NOMO-1 (cell line): ENCODE results near the gene SLCO3A1.
"Not testable (repeated sequence)": the region's sequence is repeated elsewhere in the genome, so short reads cannot be mapped to it uniquely, and the experiment has no call there.

Experiments
- DNase-seq, 2 experiments: peaks; one replicate each; lab custom pipeline; 2025; ENCODE audit not compliant: unreplicated experiment in 2 of 2; lab: John Stamatoyannopoulos, UW

Gene SLCO3A1

GRCh38 chr15:92168066-92168683 lies 314.7 kb downstream of the SLCO3A1 start:
- DNase-seq: no peak

DNA sequence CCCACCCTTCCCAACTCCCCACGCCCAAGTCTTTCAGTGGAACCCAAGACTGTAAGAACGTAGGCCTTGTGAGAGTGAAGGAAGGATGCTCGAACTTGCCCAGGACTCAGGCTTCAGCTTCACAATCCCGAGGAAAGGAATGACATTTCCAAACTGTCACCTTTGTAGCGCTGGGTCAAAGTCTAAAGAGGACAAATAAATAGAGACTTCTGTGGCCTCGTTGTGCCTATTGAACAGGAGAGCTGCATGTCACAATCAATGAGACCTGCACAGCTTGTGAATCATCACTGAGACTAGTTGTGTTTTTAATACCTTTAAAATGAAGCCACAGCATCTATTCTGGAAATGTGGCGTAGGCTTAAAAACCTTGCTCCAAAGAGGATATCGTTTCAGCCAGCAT lies 317.4 kb downstream of the SLCO3A1 start:
- no peak for DNase-seq

DNA sequence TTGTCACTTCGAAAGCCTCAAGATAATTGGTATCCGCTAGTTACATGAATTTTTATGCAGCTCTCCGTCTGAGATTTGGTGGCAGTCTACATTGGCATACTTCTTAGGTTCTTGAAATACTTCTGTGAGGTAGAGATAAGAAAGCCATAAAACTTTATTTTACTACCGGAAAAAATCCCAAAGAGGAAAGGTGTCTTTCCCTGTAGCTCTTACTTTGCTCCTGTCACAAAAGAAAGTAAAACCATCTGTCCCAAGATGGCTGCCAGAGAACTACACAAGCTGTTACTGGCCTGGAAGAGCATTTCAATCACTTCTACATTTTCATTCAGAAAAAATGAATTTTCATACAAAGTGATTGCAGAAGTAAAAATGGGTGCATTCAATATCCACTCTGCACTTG lies 325.4 kb downstream of the SLCO3A1 start:
- DNase-seq: no peak

- no peak for DNase-seq
These were observed 330.6 kb downstream of the SLCO3A1 start for GRCh38 chr15:92184142-92184541.

DNA sequence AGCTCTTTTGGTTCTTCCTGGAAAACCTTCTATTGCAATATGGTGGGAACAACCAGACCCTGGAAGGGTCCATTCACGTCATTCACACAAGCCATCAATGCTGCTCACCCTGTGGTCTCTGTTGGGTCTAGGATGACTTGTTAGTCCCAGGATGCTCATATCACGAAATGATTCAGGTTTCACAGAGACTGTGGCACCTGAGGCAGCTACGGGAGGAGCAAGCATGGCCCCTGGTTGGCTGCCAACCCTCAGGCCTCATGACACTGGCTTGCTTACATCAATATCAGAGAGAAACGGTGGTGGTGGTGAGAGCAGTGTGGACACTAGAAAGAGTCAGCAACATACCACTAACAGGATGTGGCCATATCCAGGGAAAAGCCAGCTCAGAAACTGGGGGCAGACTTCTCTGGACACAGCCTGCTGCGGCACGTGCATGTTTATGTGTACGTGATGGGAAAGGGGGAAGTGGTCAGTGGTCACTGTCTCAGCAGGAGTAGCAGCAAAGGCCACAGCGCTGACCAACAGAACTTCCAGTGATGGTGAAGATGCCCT lies 331.2 kb downstream of the SLCO3A1 start:
- no peak for DNase-seq

DNA sequence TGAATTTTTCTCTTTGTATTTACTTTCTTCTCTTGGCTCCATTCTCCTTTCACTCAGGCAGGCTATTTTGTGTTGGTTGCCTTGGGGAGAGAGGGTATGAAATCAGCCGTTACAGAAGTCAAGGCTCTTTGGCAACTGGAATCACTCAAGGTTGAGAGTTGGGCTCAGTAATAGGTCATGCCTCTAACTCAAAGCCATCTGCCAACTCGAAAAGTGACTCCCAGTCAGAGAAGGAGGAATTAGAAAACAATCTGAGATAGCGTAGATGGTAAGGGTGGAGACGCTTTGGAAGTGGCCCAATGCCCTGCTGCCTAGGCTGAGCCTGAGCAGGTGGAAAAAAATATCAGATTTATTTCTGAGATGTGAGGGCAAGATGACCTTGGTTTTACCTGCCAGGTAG lies 334.5 kb downstream of the SLCO3A1 start:
- DNase-seq: no peak

DNA sequence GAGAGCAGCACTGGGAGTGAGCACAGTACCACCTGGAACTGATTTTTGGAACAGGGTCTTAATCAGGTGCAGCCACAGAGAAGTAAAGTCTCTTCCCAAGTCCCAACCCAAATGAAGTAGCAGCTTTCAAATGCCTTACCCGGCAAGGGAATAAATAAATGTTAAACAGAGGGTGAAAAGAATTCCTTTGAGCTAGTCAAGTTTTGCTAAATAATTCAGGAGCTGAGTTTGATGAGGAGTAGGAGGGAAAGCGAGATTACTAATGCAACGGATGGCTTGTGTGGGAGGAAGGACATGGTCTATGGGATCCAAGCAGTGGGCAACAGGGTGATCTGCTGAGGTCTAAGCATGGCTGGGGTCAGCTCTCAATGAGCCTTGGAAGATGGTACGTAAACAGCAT lies 335.7 kb downstream of the SLCO3A1 start:
- DNase-seq: no peak

GRCh38 chr15:92195241-92195640 lies 341.7 kb downstream of the SLCO3A1 start:
- DNase-seq: no peak

DNA sequence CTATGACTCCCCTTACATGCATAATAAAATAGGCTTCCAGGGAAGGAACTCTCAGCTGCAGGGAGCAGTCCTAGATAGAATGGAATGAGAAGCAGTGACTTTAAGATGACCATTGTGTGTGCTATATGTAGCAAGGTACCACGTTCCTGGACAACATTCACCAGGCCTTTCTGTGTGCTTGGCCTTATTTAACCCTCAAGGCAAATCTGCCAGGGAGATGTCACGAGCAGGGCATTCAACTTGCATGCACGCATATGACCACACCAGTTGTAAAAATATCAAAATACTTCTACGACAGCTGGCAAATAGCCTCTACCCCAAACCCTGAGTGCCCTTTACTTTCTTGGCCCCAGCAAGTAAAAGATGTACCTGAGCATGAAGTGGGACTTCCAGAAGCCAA lies 342.8 kb downstream of the SLCO3A1 start:
- DNase-seq: no peak

- no peak for DNase-seq
These were observed 344.2 kb downstream of the SLCO3A1 start for GRCh38 chr15:92197746-92198145.

- DNase-seq: no peak
These were observed 347.4 kb downstream of the SLCO3A1 start for GRCh38 chr15:92200891-92201290.

DNA sequence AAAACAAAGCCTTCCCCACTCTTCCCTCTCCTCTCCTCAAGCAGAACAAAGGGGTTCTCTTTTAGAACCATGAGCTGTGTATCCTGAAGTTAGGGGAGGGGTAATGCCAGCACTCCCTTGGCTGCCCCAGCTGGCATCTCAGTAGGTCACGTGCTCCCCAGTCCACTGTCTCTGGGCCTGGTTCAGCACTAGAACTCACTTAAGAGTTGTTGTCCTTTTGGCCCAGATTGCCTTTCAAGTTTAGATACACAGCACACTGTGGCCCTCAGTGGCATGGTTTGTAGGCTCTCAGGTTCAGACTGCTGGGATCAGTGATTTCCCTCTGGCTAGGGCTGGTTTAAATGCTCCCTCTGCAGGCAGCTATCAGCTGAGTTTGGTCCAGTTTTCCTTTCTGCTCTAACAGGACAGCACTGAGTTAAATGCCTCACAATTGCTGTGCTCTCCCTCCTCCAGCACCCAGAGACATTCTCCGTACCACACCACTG lies 351.8 kb downstream of the SLCO3A1 start:
- no peak for DNase-seq

GRCh38 chr15:92207601-92208000 lies 354.1 kb downstream of the SLCO3A1 start:
- not testable (repeated sequence) for DNase-seq
